PC-3 (cell line): ENCODE results near the gene WDR76.

Source experiments
- EZH2 ChIP-seq: fragments of 300-600 bp; sonication (generic); IDR thresholded peaks from one replicate; pipeline ENCODE4 v1.6.1; 2017; ENCODE audit warnings: antibody characterized with exemption, mild to moderate bottlenecking, low read length; ENCODE audit not compliant: unreplicated experiment
- TF ChIP-seq, protein P1 (sequence below): fragments of 300-600 bp; sonication (generic); conservative IDR thresholded peaks from 2 replicates; pipeline ENCODE4 v1.5.1; 2017; ENCODE audit warnings: antibody characterized with exemption, low read depth, mild to moderate bottlenecking, low read length

DNA sequence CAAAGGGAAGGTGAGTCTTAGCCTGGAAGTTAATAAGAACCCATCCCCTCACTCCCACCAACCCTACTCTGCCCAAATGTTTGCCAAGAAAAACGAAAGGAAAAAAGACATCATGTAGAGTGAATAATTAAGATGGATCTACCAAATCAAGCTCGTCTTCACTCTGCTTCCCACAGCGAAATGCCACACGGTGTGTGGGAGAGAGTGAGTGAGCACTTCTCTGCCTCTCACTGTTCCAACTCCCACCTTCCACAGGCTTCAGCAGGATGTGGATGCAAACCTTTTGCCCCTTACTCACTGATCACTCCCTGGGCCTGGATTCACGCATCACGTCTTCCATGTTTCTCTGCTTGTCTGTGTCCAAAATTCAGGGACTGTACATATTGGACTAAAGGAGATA is 85.4 kb downstream of the WDR76 start:
- TF ChIP-seq, protein P1, sequence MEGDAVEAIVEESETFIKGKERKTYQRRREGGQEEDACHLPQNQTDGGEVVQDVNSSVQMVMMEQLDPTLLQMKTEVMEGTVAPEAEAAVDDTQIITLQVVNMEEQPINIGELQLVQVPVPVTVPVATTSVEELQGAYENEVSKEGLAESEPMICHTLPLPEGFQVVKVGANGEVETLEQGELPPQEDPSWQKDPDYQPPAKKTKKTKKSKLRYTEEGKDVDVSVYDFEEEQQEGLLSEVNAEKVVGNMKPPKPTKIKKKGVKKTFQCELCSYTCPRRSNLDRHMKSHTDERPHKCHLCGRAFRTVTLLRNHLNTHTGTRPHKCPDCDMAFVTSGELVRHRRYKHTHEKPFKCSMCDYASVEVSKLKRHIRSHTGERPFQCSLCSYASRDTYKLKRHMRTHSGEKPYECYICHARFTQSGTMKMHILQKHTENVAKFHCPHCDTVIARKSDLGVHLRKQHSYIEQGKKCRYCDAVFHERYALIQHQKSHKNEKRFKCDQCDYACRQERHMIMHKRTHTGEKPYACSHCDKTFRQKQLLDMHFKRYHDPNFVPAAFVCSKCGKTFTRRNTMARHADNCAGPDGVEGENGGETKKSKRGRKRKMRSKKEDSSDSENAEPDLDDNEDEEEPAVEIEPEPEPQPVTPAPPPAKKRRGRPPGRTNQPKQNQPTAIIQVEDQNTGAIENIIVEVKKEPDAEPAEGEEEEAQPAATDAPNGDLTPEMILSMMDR, result no peak
- TF ChIP-seq EZH2, result no peak
